Gastrocnemius medialis (tissue), 4 donors: ENCODE data around the gene LRRTM1.

ENCODE experiments used
- POLR2A ChIP-seq, 2 donors: fragments of 450-650 bp; IDR thresholded peaks; one replicate each; pipeline ENCODE4 v1.6.1; 2017; ENCODE audit warnings: antibody characterized with exemption in 2 of 2, mild to moderate bottlenecking in 2 of 2, moderate library complexity in 2 of 2
- TF ChIP-seq, protein P1 (sequence below), 5 experiments: fragments of 450-650 bp in 3 of 5; fragments of 200-600 bp in 2 of 5; sonication (generic) in 2 of 5; IDR thresholded peaks in 4 of 5; conservative IDR thresholded peaks in 1 of 5; 1 replicate in 4 of 5; 2 replicates in 1 of 5; pipeline ENCODE4 v1.5.1; 2016 to 2019; ENCODE audit warnings: antibody characterized with exemption in 5 of 5, mild to moderate bottlenecking in 3 of 5, moderate library complexity in 3 of 5

DNA sequence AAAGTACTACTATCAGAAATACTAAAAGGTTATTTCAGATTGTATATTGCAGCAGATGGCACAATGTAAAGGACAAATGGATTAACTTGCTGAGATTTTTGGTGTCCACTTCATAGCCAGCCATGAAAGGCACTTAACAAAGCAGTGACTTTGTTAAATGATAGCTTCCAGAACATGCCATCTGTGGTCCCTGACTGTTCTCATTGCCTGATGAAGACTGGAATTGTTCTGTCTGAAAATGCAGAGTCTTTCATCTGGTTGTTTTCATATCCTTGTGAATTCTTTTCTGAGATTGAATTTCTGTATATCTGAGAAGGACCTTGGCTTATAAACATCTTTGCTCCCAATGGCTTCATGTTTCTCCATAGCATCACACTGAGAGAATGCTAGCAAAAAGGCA, 44.4 kb upstream of the LRRTM1 start:
- TF ChIP-seq, protein P1, sequence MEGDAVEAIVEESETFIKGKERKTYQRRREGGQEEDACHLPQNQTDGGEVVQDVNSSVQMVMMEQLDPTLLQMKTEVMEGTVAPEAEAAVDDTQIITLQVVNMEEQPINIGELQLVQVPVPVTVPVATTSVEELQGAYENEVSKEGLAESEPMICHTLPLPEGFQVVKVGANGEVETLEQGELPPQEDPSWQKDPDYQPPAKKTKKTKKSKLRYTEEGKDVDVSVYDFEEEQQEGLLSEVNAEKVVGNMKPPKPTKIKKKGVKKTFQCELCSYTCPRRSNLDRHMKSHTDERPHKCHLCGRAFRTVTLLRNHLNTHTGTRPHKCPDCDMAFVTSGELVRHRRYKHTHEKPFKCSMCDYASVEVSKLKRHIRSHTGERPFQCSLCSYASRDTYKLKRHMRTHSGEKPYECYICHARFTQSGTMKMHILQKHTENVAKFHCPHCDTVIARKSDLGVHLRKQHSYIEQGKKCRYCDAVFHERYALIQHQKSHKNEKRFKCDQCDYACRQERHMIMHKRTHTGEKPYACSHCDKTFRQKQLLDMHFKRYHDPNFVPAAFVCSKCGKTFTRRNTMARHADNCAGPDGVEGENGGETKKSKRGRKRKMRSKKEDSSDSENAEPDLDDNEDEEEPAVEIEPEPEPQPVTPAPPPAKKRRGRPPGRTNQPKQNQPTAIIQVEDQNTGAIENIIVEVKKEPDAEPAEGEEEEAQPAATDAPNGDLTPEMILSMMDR (IDR thresholded peaks at IDR 0.05 in 4 of 5, conservative IDR thresholded peaks at IDR 0.05 in 1 of 5), result no peak
- no peak for TF ChIP-seq POLR2A (IDR thresholded peaks at IDR 0.05)
